ENCODE results near the gene DEGS2. TPM values are rescaled to one million over a fixed set of nuclear protein-coding genes. Genes with fewer than 3 reads are reported as not detected.

The DEGS2 gene
- total RNA-seq, 1 experiment from 2014 or later = 5.1 TPM

GRCh38 chr14:100178691-100179090 lies 19.2 kb upstream of the DEGS2 start:
- TF ChIP-seq CTCF (IDR thresholded peaks at IDR 0.05; ENCODE audit: insufficient read depth in 1 of 2, low read depth in 1 of 2, low read length in 1 of 2, severe bottlenecking in 1 of 2, unreplicated experiment in 1 of 2) = no peak
- no peaks in the 10 kb centered on the region for H3K4me1 Mint-ChIP-seq (ENCODE audit: low read depth, unreplicated experiment)
- H3K27me3 Mint-ChIP-seq (ENCODE audit: insufficient read depth, unreplicated experiment) = peaks cover 3% of the 10 kb centered on the region
- H3K36me3 ChIP-seq (ENCODE audit: control insufficient read depth, insufficient read depth, low read length) = no peaks in the 10 kb centered on the region
- H3K9me3 Mint-ChIP-seq (ENCODE audit: unreplicated experiment) = no peaks in the 10 kb centered on the region
- H3K36me3 Mint-ChIP-seq (ENCODE audit: insufficient read depth, unreplicated experiment) = peaks cover 6% of the 10 kb centered on the region
- intact Hi-C loops (cut with micrococcal nuclease; ENCODE audit: unreplicated experiment) = no loop called here
- CTCF ChIA-PET = no interaction called here
- no peak overlapping the region for H3K4me3 Mint-ChIP-seq (ENCODE audit: unreplicated experiment)
- DNase-seq = no peak
- H3K27ac Mint-ChIP-seq (ENCODE audit: unreplicated experiment) = no peak overlapping the region
- no peak overlapping the region for H3K4me3 ChIP-seq (ENCODE audit: low read depth, low read length)
- POLR2A ChIA-PET = no interaction called here
- H3K4me1 ChIP-seq = no peaks in the 10 kb centered on the region
- no peaks in the 10 kb centered on the region for H3K27me3 ChIP-seq (replicated peaks; ENCODE audit: control insufficient read depth, insufficient read depth, low read length)
- no TSS peak for BruUV-seq (replicated peaks)
- no peaks in the 10 kb centered on the region for H3K9me3 ChIP-seq

- intact Hi-C loops (cut with micrococcal nuclease; ENCODE audit: unreplicated experiment) = no loop called here
- DNase-seq = no peak
- no peaks in the 10 kb centered on the region for H3K4me1 ChIP-seq
- no peak overlapping the region for H3K4me3 ChIP-seq (ENCODE audit: low read depth, low read length)
- no peaks in the 10 kb centered on the region for H3K9me3 Mint-ChIP-seq (ENCODE audit: unreplicated experiment)
- no peaks in the 10 kb centered on the region for H3K36me3 ChIP-seq (ENCODE audit: control insufficient read depth, insufficient read depth, low read length)
- BruUV-seq (replicated peaks) = no TSS peak
- no peak overlapping the region for H3K27ac Mint-ChIP-seq (ENCODE audit: unreplicated experiment)
- H3K4me3 Mint-ChIP-seq (ENCODE audit: unreplicated experiment) = no peak overlapping the region
- TF ChIP-seq CTCF (IDR thresholded peaks at IDR 0.05; ENCODE audit: insufficient read depth in 1 of 2, low read depth in 1 of 2, low read length in 1 of 2, severe bottlenecking in 1 of 2, unreplicated experiment in 1 of 2) = no peak
- ChIA-PET POLR2A (no interaction called here), CTCF (no interaction called here)
- H3K36me3 Mint-ChIP-seq (ENCODE audit: insufficient read depth, unreplicated experiment) = peaks cover 6% of the 10 kb centered on the region
- peaks cover 6% of the 10 kb centered on the region for H3K27me3 Mint-ChIP-seq (ENCODE audit: insufficient read depth, unreplicated experiment)
- no peaks in the 10 kb centered on the region for H3K4me1 Mint-ChIP-seq (ENCODE audit: low read depth, unreplicated experiment)
- H3K27me3 ChIP-seq (replicated peaks; ENCODE audit: control insufficient read depth, insufficient read depth, low read length) = no peaks in the 10 kb centered on the region
- H3K9me3 ChIP-seq = no peaks in the 10 kb centered on the region
Observed at GRCh38 chr14:100176811-100177327, 17.4 kb upstream of the DEGS2 start.

GRCh38 chr14:100173353-100173752 lies 13.9 kb upstream of the DEGS2 start:
- H3K4me1 Mint-ChIP-seq (ENCODE audit: low read depth, unreplicated experiment) = no peaks in the 10 kb centered on the region
- DNase-seq = no peak
- H3K9me3 ChIP-seq = no peaks in the 10 kb centered on the region
- no peak overlapping the region for H3K4me3 Mint-ChIP-seq (ENCODE audit: unreplicated experiment)
- CTCF ChIA-PET = no interaction called here
- peaks cover 6% of the 10 kb centered on the region for H3K36me3 Mint-ChIP-seq (ENCODE audit: insufficient read depth, unreplicated experiment)
- H3K36me3 ChIP-seq (ENCODE audit: control insufficient read depth, insufficient read depth, low read length) = no peaks in the 10 kb centered on the region
- no peak overlapping the region for H3K4me3 ChIP-seq (ENCODE audit: low read depth, low read length)
- no peaks in the 10 kb centered on the region for H3K9me3 Mint-ChIP-seq (ENCODE audit: unreplicated experiment)
- H3K4me1 ChIP-seq = no peaks in the 10 kb centered on the region
- no peaks in the 10 kb centered on the region for H3K27me3 ChIP-seq (replicated peaks; ENCODE audit: control insufficient read depth, insufficient read depth, low read length)
- BruUV-seq (replicated peaks) = no TSS peak
- intact Hi-C loops (cut with micrococcal nuclease; ENCODE audit: unreplicated experiment) = no loop called here
- peak in 1 of 2 experiments; percentile 14 for TF ChIP-seq CTCF (IDR thresholded peaks at IDR 0.05; ENCODE audit: insufficient read depth in 1 of 2, low read depth in 1 of 2, low read length in 1 of 2, severe bottlenecking in 1 of 2, unreplicated experiment in 1 of 2)
- H3K27ac Mint-ChIP-seq (ENCODE audit: unreplicated experiment) = no peak overlapping the region
- POLR2A ChIA-PET = no interaction called here
- H3K27me3 Mint-ChIP-seq (ENCODE audit: insufficient read depth, unreplicated experiment) = peaks cover 10% of the 10 kb centered on the region
